Activated B cell treated with CpG ODN at 0.5 μM for 24 hours (primary cell): ENCODE data around the gene SPOCK1. TPM values are rescaled to one million over a fixed set of nuclear protein-coding genes. Genes with fewer than 3 reads are reported as not detected.

ENCODE experiments used
- ATAC-seq: fragments of 200-7000 bp; cut with Tn5 transposase; one replicate; pipeline ENCODE4 v1.10.0; 2021; ENCODE audit warnings: low read depth, mild to moderate bottlenecking, moderate library complexity
- CTCF ChIA-PET: fragments of 350-600 bp; sonication (Branson Sonifier 250); formaldehyde crosslinking; loops from one replicate; lab custom pipeline; 2021; ENCODE audit warnings: antibody characterized with exemption; lab: Charles Lee
- POLR2A ChIA-PET: fragments of 350-600 bp; sonication (Branson Sonifier 250); formaldehyde crosslinking; loops from one replicate; lab custom pipeline; 2021; ENCODE audit warnings: antibody characterized with exemption; lab: Charles Lee
- DNase-seq: peaks from one replicate; pipeline ENCODE4 v3.0.0; 2022
- H3K27ac Mint-ChIP-seq: one replicate; pipeline ENCODE4 v1.8.0; 2020; ENCODE audit warnings: mixed read lengths
- H3K27me3 Mint-ChIP-seq: one replicate; pipeline ENCODE4 v1.8.0; 2021; ENCODE audit warnings: mixed read lengths
- H3K36me3 Mint-ChIP-seq: one replicate; pipeline ENCODE4 v1.8.0; 2021; ENCODE audit warnings: low read depth, mixed read lengths
- H3K4me1 Mint-ChIP-seq: one replicate; pipeline ENCODE4 v1.8.0; 2021; ENCODE audit warnings: mixed read lengths
- H3K4me3 Mint-ChIP-seq: one replicate; pipeline ENCODE4 v1.8.0; 2020; ENCODE audit warnings: mild to moderate bottlenecking, mixed read lengths
- H3K9me3 Mint-ChIP-seq: one replicate; pipeline ENCODE4 v1.8.0; 2020; ENCODE audit warnings: mixed read lengths
- CTCF ChIP-seq: fragments of 200-600 bp; IDR thresholded peaks from one replicate; pipeline ENCODE4 v1.8.0; 2022; ENCODE audit warnings: antibody characterized with exemption, mild to moderate bottlenecking
- intact Hi-C: fragments of 100-400 bp; cut with micrococcal nuclease; formaldehyde crosslinking; loops from one replicate; pipeline ENCODE4 v1.15.1; 2024
- total RNA-seq: library from RNA; stranded (reverse); gene quantifications from 2 replicates; pipeline ENCODE4 v1.2.3, GENCODE V29; 2022

Gene SPOCK1
- total RNA-seq, 1 donor from 2014 or later, result not detected

GRCh38 chr5:137441476-137441875 lies 57.6 kb downstream of the SPOCK1 start:
- no peak for DNase-seq
- POLR2A ChIA-PET, result no interaction called here
- intact Hi-C loops, result no loop called here
- CTCF ChIA-PET, result no interaction called here
- H3K9me3 Mint-ChIP-seq, result no peaks in the 10 kb centered on the region
- no peak overlapping the region for H3K27ac Mint-ChIP-seq
- no peak for TF ChIP-seq CTCF
- no peaks in the 10 kb centered on the region for H3K4me1 Mint-ChIP-seq
- peaks cover 2% of the 10 kb centered on the region for H3K27me3 Mint-ChIP-seq
- ATAC-seq, result no peak
- H3K4me3 Mint-ChIP-seq, result no peak overlapping the region
- no peaks in the 10 kb centered on the region for H3K36me3 Mint-ChIP-seq

GRCh38 chr5:137440795-137441194 lies 58.3 kb downstream of the SPOCK1 start:
- no peaks in the 10 kb centered on the region for H3K36me3 Mint-ChIP-seq
- no peak for TF ChIP-seq CTCF
- ATAC-seq, result no peak
- no peak overlapping the region for H3K4me3 Mint-ChIP-seq
- ChIA-PET POLR2A (no interaction called here), CTCF (no interaction called here)
- peaks cover 2% of the 10 kb centered on the region for H3K27me3 Mint-ChIP-seq
- H3K9me3 Mint-ChIP-seq, result no peaks in the 10 kb centered on the region
- no peaks in the 10 kb centered on the region for H3K4me1 Mint-ChIP-seq
- DNase-seq, result no peak
- intact Hi-C loops, result no loop called here
- no peak overlapping the region for H3K27ac Mint-ChIP-seq

- CTCF ChIA-PET, result no interaction called here
- H3K27ac Mint-ChIP-seq, result no peak overlapping the region
- no peaks in the 10 kb centered on the region for H3K9me3 Mint-ChIP-seq
- no peak for ATAC-seq
- no peak overlapping the region for H3K4me3 Mint-ChIP-seq
- peaks cover 2% of the 10 kb centered on the region for H3K27me3 Mint-ChIP-seq
- DNase-seq, result no peak
- POLR2A ChIA-PET, result no interaction called here
- intact Hi-C loops, result no loop called here
- no peak for TF ChIP-seq CTCF
- no peaks in the 10 kb centered on the region for H3K4me1 Mint-ChIP-seq
- no peaks in the 10 kb centered on the region for H3K36me3 Mint-ChIP-seq
Observed at GRCh38 chr5:137439645-137440044, 59.5 kb downstream of the SPOCK1 start.

- no peak for DNase-seq
- H3K4me1 Mint-ChIP-seq, result no peaks in the 10 kb centered on the region
- H3K9me3 Mint-ChIP-seq, result no peaks in the 10 kb centered on the region
- H3K36me3 Mint-ChIP-seq, result no peaks in the 10 kb centered on the region
- POLR2A ChIA-PET, result no interaction called here
- CTCF ChIA-PET, result no interaction called here
- H3K27me3 Mint-ChIP-seq, result no peaks in the 10 kb centered on the region
- H3K27ac Mint-ChIP-seq, result no peak overlapping the region
- ATAC-seq, result no peak
- no peak for TF ChIP-seq CTCF
- H3K4me3 Mint-ChIP-seq, result no peak overlapping the region
- intact Hi-C loops, result no loop called here
Observed at GRCh38 chr5:137438932-137439331, 60.2 kb downstream of the SPOCK1 start.

- Mint-ChIP-seq H3K9me3 (no peaks in the 10 kb centered on the region), H3K36me3 (no peaks in the 10 kb centered on the region), H3K4me3 (no peak overlapping the region), H3K27me3 (peaks cover 2% of the 10 kb centered on the region), H3K4me1 (no peaks in the 10 kb centered on the region), H3K27ac (no peak overlapping the region)
- ChIA-PET CTCF (no interaction called here), POLR2A (no interaction called here)
- intact Hi-C loops, result no loop called here
- no peak for ATAC-seq
- TF ChIP-seq CTCF, result no peak
- no peak for DNase-seq
Observed at GRCh38 chr5:137437774-137438173, 61.4 kb downstream of the SPOCK1 start.
